Heart left ventricle (tissue), 13 donors: ENCODE measurements around the gene TXNL4A.

Experiments
- POLR2A ChIP-seq, 2 donors: fragments of 450-650 bp; IDR thresholded peaks; one replicate each; pipeline ENCODE4 v1.6.1; 2017; ENCODE audit warnings: antibody characterized with exemption in 2 of 2, mild to moderate bottlenecking in 2 of 2, moderate library complexity in 2 of 2
- TF ChIP-seq, protein P1 (sequence below), 12 donors: fragments of 200-600 bp; sonication (generic) in 4 of 12; IDR thresholded peaks; one replicate each; pipeline versions ENCODE4 v1.5.0 to v1.8.0; 2018 to 2022; ENCODE audit warnings: antibody characterized with exemption in 12 of 12, mild to moderate bottlenecking in 5 of 12
- donor health status: ischemic (EF 13 %, LVEDD 7.1; RV severe dilation, severe dysfunction).
- donor health status: DM: no; HTN: yes; CAD: no.
- donor health status: DM: no; HTN: no; CAD: no.
- donor health status: ischemic (EF 25% LVEDD 6.9; RV normal size, moderate dysfunction).
- donor health status: ischemic (EF 25% LVEDD 5.7; RV mildly dilated, moderate dysfunction).
- donor health status: ischemic (EF 35%, LVEDD 5.7; RV mildly dilated, moderate dysfunction).
- donor health status: nonischemic (EF 11% LVEDD 7.7; RV severe dilation, severe dysfunction).
- donor health status: DM: yes; HTN: yes; CAD: no.
- donor health status: PGD.
- donor health status: ischemic (EF 29% LVEDD 5.4; RV normal size, mild dysfunction).
- donor health status: nonischemic (EF 23%, LVEDD 6.1; RV moderate dilation, normal function).

DNA sequence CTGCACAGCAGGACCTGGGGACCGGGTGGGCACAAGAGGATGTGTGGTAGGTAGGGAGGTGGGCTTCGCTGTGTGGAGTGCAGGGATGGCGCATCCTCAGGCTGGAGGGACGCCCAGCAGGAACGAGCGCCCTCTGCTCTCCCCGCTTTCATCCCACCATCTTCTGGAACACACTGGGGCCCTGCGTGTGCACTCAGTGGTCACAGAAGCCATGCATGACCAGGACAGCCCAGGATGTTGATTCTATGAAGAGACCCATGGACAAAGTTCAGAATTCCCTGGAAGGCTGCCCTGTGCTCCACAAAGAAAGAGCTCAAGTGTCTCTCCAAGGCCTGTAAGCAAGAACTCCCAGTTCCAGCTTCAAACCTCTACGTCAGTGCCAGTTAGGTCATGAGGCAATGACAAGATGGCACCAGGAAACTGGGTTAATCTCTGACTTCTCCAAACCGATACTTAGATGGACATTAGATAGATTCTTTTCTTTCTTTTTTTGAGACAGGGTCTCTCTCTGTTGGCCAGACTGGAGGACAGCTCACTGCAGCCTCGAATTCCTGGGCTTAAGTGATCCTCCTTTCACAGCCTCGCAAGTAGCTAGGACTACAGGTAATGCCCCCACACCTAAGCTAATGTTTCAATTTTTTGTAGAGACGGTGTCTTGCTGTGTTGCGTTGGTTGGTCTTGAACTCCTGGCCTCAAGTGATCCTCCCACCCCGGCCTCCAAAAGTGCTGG is 40.3 kb downstream of the TXNL4A start:
- TF ChIP-seq, protein P1, sequence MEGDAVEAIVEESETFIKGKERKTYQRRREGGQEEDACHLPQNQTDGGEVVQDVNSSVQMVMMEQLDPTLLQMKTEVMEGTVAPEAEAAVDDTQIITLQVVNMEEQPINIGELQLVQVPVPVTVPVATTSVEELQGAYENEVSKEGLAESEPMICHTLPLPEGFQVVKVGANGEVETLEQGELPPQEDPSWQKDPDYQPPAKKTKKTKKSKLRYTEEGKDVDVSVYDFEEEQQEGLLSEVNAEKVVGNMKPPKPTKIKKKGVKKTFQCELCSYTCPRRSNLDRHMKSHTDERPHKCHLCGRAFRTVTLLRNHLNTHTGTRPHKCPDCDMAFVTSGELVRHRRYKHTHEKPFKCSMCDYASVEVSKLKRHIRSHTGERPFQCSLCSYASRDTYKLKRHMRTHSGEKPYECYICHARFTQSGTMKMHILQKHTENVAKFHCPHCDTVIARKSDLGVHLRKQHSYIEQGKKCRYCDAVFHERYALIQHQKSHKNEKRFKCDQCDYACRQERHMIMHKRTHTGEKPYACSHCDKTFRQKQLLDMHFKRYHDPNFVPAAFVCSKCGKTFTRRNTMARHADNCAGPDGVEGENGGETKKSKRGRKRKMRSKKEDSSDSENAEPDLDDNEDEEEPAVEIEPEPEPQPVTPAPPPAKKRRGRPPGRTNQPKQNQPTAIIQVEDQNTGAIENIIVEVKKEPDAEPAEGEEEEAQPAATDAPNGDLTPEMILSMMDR (IDR thresholded peaks at IDR 0.05): no peak
- TF ChIP-seq POLR2A (IDR thresholded peaks at IDR 0.05): no peak
